BLaER1 (cell line): ENCODE measurements around the gene CELF1.
"Not testable (repeated sequence)": the region's sequence is repeated elsewhere in the genome, so short reads cannot be mapped to it uniquely, and the experiment has no call there.

Experiments used
- H3K27ac ChIP-seq: shearing (Covaris generic); formaldehyde crosslinking; 2 replicates; pipeline ENCODE4 v1.8.1; 2022
- H3K27me3 ChIP-seq: shearing (Covaris generic); formaldehyde crosslinking; 2 replicates; pipeline ENCODE4 v1.8.1; 2022
- H3K36me3 ChIP-seq: shearing (Covaris generic); formaldehyde crosslinking; 2 replicates; pipeline ENCODE4 v1.8.1; 2022
- H3K4me1 ChIP-seq: shearing (Covaris generic); formaldehyde crosslinking; 2 replicates; pipeline ENCODE4 v1.8.1; 2022
- H3K4me2 ChIP-seq: shearing (Covaris generic); formaldehyde crosslinking; 2 replicates; pipeline ENCODE4 v1.8.1; 2022
- H3K4me3 ChIP-seq: shearing (Covaris generic); formaldehyde crosslinking; 2 replicates; pipeline ENCODE4 v1.8.1; 2022
- H3K9ac ChIP-seq: shearing (Covaris generic); formaldehyde crosslinking; 2 replicates; pipeline ENCODE4 v1.8.1; 2022
- H3K9me3 ChIP-seq: shearing (Covaris generic); formaldehyde crosslinking; 2 replicates; pipeline ENCODE4 v1.8.1; 2022
- H4K20me1 ChIP-seq: shearing (Covaris generic); formaldehyde crosslinking; 2 replicates; pipeline ENCODE4 v1.8.1; 2022
- Cebpa-rat ChIP-seq: shearing (Covaris generic); IDR thresholded peaks from 2 replicates; pipeline ENCODE4 v1.8.1; 2022

Gene CELF1

GRCh38 chr11:47545298-47545697 lies 7.6 kb downstream of the CELF1 start:
- peaks cover 98% of the 10 kb centered on the region for H4K20me1 ChIP-seq
- no peak overlapping the region for H3K27ac ChIP-seq
- H3K27me3 ChIP-seq, result no peaks in the 10 kb centered on the region
- no peak overlapping the region for H3K4me3 ChIP-seq
- H3K4me1 ChIP-seq, result peaks cover 47% of the 10 kb centered on the region
- no peak overlapping the region for H3K9ac ChIP-seq
- no peak for TF ChIP-seq Cebpa-rat
- H3K9me3 ChIP-seq, result no peaks in the 10 kb centered on the region
- H3K36me3 ChIP-seq, result peaks cover 69% of the 10 kb centered on the region
- no peak overlapping the region for H3K4me2 ChIP-seq

DNA sequence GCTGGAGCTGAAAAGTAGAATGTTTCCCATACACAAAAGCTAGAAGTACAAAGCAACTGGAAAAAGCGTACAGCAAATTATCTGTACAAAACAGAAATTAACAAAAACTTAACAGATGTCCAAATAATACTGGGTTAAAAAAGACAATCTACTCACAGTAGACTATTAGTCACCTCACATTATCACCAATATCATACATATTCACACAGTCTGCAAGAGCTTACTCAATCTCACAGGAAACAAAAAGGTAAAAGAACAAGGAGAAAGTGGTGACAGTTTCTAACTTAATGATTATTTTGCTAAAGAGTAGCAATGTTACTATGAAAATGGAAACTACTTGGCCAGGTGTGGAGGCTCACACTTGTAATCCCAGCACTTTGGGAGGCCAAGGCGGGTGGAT lies 11.9 kb downstream of the CELF1 start:
- Histone ChIP-seq H3K9me3 (no peaks in the 10 kb centered on the region), H3K4me2 (peak overlapping the region; percentile 48), H3K27me3 (no peaks in the 10 kb centered on the region), H3K27ac (no peak overlapping the region), H3K4me1 (peaks cover 71% of the 10 kb centered on the region), H4K20me1 (peaks cover 98% of the 10 kb centered on the region), H3K4me3 (no peak overlapping the region), H3K36me3 (peaks cover 45% of the 10 kb centered on the region), H3K9ac (no peak overlapping the region)
- TF ChIP-seq Cebpa-rat, result no peak

- Histone ChIP-seq H3K4me3 (no peak overlapping the region), H3K9ac (no peak overlapping the region), H3K27me3 (no peaks in the 10 kb centered on the region), H4K20me1 (peaks cover 100% of the 10 kb centered on the region), H3K4me1 (peaks cover 85% of the 10 kb centered on the region), H3K4me2 (peak overlapping the region; percentile 48), H3K27ac (no peak overlapping the region), H3K36me3 (peaks cover 43% of the 10 kb centered on the region), H3K9me3 (no peaks in the 10 kb centered on the region)
- TF ChIP-seq Cebpa-rat, result no peak
Observed at GRCh38 chr11:47539681-47540039, 13.3 kb downstream of the CELF1 start.

GRCh38 chr11:47538741-47539565 lies 14.0 kb downstream of the CELF1 start:
- Histone ChIP-seq H3K9ac (no peak overlapping the region), H3K4me1 (peaks cover 90% of the 10 kb centered on the region), H3K27ac (no peak overlapping the region), H3K4me2 (peak overlapping the region; percentile 48), H3K4me3 (no peak overlapping the region), H3K9me3 (no peaks in the 10 kb centered on the region), H4K20me1 (peaks cover 100% of the 10 kb centered on the region), H3K36me3 (peaks cover 36% of the 10 kb centered on the region), H3K27me3 (no peaks in the 10 kb centered on the region)
- TF ChIP-seq Cebpa-rat, result no peak

GRCh38 chr11:47536915-47537314 lies 16.0 kb downstream of the CELF1 start:
- Histone ChIP-seq H3K36me3 (peaks cover 32% of the 10 kb centered on the region), H3K9me3 (no peaks in the 10 kb centered on the region), H3K9ac (no peak overlapping the region), H3K27me3 (no peaks in the 10 kb centered on the region), H4K20me1 (peaks cover 100% of the 10 kb centered on the region), H3K4me1 (peaks cover 92% of the 10 kb centered on the region), H3K4me3 (no peak overlapping the region), H3K4me2 (no peak overlapping the region), H3K27ac (no peak overlapping the region)
- TF ChIP-seq Cebpa-rat, result no peak

DNA sequence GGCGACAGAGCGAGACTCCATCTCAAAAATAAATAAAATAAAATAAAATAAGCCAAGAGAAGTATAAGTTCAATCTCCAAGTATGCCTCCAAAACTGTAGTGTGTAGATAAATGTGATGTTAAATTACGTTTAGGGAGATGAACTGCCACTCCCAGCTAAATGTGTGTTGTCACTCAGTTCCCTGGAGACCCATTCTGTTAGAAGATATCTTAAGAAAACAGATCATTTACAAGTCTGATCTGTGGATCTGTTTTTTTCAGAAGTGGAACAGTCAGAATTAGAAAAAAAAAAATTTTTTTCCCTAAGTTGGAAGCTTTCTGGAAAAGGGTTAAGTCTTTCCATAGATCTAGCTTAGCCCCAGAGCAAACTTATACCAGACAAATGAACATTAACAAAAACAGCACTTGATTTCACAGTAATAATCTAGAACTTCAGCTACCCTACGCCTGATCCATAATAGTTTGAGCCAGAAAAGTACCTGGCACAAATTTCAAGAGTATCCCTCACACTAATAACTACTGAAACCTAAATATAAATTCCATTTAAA lies 18.2 kb downstream of the CELF1 start:
- peak overlapping the region; percentile 68 for H3K4me2 ChIP-seq
- no peaks in the 10 kb centered on the region for H3K27me3 ChIP-seq
- no peaks in the 10 kb centered on the region for H3K9me3 ChIP-seq
- TF ChIP-seq Cebpa-rat, result no peak
- H3K9ac ChIP-seq, result peak overlapping the region; percentile 48; the same call in 1 of the 2 replicates
- H3K36me3 ChIP-seq, result peaks cover 39% of the 10 kb centered on the region
- peaks cover 100% of the 10 kb centered on the region for H4K20me1 ChIP-seq
- peaks cover 87% of the 10 kb centered on the region for H3K4me1 ChIP-seq
- 0 out of 2 replicates have a peak overlapping the region, but pooled peaks have one; percentile 35 for H3K27ac ChIP-seq
- H3K4me3 ChIP-seq, result no peak overlapping the region

DNA sequence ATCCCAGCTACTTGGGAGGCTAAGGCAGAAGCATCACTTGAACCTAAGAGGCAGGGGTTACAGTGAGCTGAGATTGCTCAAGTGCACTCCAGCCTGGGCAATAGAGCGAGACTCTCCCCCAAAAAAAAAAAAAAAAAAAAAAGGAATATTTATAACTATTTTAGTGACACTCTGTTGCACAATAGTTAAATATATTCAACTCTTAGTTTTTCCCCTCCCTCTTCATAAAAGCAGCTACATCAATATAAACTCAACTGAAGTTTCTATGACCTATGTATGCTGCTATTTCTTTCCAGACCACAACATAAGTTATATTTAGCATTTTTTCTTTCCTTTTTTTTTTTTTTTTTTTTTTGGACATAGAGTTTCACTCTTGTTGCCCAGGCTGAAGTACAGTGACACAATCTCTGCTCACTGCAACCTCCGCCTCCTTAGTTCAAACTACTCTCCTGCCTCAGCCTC lies 19.2 kb downstream of the CELF1 start:
- Histone ChIP-seq H3K36me3 (peaks cover 50% of the 10 kb centered on the region), H3K27me3 (no peaks in the 10 kb centered on the region), H3K9me3 (no peaks in the 10 kb centered on the region), H3K4me1 (peaks cover 81% of the 10 kb centered on the region), H3K9ac (peak overlapping the region; percentile 48; the same call in 1 of the 2 replicates), H3K27ac (peak overlapping the region; percentile 35; the same call in 1 of the 2 replicates), H4K20me1 (peaks cover 100% of the 10 kb centered on the region), H3K4me2 (peak overlapping the region; percentile 68), H3K4me3 (no peak overlapping the region)
- peak; percentile 78 for TF ChIP-seq Cebpa-rat

DNA sequence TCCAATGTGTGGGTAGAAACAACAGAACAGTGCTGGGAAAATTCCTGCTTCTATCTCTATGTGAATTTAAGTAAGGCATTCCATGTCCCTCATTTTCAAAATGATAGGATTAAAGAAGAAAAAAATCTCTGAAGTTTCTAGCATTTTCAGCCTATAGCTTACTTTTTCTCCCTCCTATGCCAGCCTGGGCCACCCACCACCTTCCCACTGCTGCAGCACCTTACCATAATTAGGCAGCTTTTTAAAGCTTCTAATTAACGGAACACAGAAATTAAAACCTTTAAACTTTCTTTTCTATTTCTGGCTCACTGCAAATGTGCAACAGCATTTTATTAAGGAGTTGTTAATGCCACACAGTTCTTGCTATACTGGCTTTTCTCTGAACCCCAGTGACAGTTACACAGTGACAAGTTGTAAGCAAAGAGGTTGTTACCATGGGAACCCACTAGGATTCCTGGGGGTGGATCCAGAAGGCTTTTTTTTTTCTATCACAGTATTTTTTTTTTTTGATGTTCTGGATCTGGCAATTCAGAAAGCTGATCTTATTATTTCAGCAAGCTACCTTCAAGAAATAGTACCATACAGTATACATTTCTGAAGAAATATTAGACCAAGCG lies 20.2 kb downstream of the CELF1 start:
- Histone ChIP-seq H3K27ac (no peak overlapping the region), H3K4me3 (no peak overlapping the region), H3K27me3 (no peaks in the 10 kb centered on the region), H3K4me2 (peak overlapping the region; percentile 68), H3K9ac (no peak overlapping the region), H3K9me3 (no peaks in the 10 kb centered on the region), H3K36me3 (peaks cover 51% of the 10 kb centered on the region), H4K20me1 (peaks cover 100% of the 10 kb centered on the region), H3K4me1 (peaks cover 72% of the 10 kb centered on the region)
- TF ChIP-seq Cebpa-rat, result no peak

- Histone ChIP-seq H3K9me3 (no peaks in the 10 kb centered on the region), H3K27ac (no peak overlapping the region), H3K4me2 (peak overlapping the region; percentile 68; the same call in 1 of the 2 replicates), H3K36me3 (peaks cover 58% of the 10 kb centered on the region), H3K9ac (no peak overlapping the region), H3K4me3 (no peak overlapping the region), H3K27me3 (no peaks in the 10 kb centered on the region), H3K4me1 (peaks cover 63% of the 10 kb centered on the region), H4K20me1 (peaks cover 100% of the 10 kb centered on the region)
- TF ChIP-seq Cebpa-rat, result no peak
Observed at GRCh38 chr11:47531666-47532065, 21.3 kb downstream of the CELF1 start.

DNA sequence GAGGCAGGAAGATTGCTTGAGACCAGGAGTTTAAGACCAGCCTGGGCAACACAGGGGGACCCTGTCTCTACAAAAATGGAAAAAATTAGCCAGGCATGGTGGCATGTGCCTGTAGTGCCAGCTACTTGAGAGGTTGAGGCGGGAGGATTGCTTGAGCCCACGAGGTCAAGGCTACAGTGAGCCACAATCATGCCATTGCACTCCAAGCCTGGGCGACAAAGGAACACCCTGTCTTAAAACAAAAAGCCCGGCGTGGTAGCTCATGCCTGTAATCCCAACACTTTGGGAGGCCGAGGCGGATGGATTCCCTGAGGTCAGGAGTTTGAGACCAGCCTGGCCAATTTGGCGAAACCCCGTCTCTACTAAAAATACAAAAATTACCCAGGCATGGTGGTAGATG lies 22.2 kb downstream of the CELF1 start:
- H3K9ac ChIP-seq, H3K4me3 ChIP-seq, H3K4me2 ChIP-seq, H3K27me3 ChIP-seq, H3K9me3 ChIP-seq, H3K27ac ChIP-seq: not testable (repeated sequence)
- Histone ChIP-seq H4K20me1 (peaks cover 100% of the 10 kb centered on the region), H3K36me3 (peaks cover 58% of the 10 kb centered on the region), H3K4me1 (peaks cover 57% of the 10 kb centered on the region)
